HepG2 (cell line): ENCODE data around the gene EXOC6B. TPM values are rescaled to one million over a fixed set of nuclear protein-coding genes. Genes with fewer than 3 reads are reported as not detected.

Experiments
- ATAC-seq: fragments of 200-7000 bp; cut with Tn5 transposase; 3 replicates; pipeline ENCODE4 v1.9.1; 2020; ENCODE audit warnings: mild to moderate bottlenecking, moderate library complexity
- BruUV-seq: library from RNA; stranded (reverse); fragments of 400-500 nt; replicated peaks from 2 replicates; lab custom pipeline; 2021; lab: Mats Ljungman, UMichigan
- CTCF ChIA-PET: fragments of 300-600 bp; formaldehyde crosslinking; extraction: SDS; loops from one replicate; lab custom pipeline; 2021; ENCODE audit warnings: low total read pairs, inconsistent platforms, low intra/inter-chr PET ratio; lab: Yijun Ruan, JAX
- POLR2A ChIA-PET: fragments of 350-600 bp; sonication (Branson Sonifier 250); formaldehyde crosslinking; loops from one replicate; lab custom pipeline; 2020; ENCODE audit warnings: antibody characterized with exemption, inconsistent platforms; lab: Yijun Ruan, JAX
- DNase-seq: peaks from one replicate; pipeline ENCODE4 v3.0.0-alpha.2; 2015; ENCODE audit warnings: low spot score
- FAIRE-seq: peaks from 3 replicates; lab custom pipeline; 2011; peaks lifted over from hg19 to GRCh38; lab: Jason Lieb, UNC
- H2AFZ ChIP-seq: one replicate; pipeline ENCODE4 v1.6.1; 2011; ENCODE audit warnings: low read length, inconsistent platforms
- H3K27ac ChIP-seq: fragments of 300-600 bp; 3 replicates; pipeline ENCODE4 v1.8.0; 2011; ENCODE audit warnings: mixed run types, mild to moderate bottlenecking, mixed read lengths, low read length, inconsistent platforms; ENCODE audit not compliant: insufficient read depth; ENCODE audit errors: extremely low read length
- H3K27me3 ChIP-seq, 2 experiments: fragments of 200-600 bp in 1 of 2; 2 replicates in 1 of 2; 3 replicates in 1 of 2; pipeline versions ENCODE4 v1.6.0 to v1.8.0; 2011; ENCODE audit warnings: low read length in 2 of 2, mild to moderate bottlenecking in 2 of 2, moderate library complexity in 2 of 2, inconsistent platforms in 1 of 2; ENCODE audit not compliant: insufficient read depth in 2 of 2, control insufficient read depth in 1 of 2
- H3K36me3 ChIP-seq, 2 experiments: fragments of 200-600 bp in 1 of 2; replicated peaks in 1 of 2; 2 replicates in 1 of 2; 3 replicates in 1 of 2; pipeline versions ENCODE4 v1.5.1 to v1.8.0; 2011; ENCODE audit warnings: low read length in 2 of 2, inconsistent platforms in 1 of 2; ENCODE audit not compliant: insufficient read depth in 2 of 2, control insufficient read depth in 1 of 2
- H3K4me1 ChIP-seq: 2 replicates; pipeline ENCODE4 v1.5.1; 2012; ENCODE audit warnings: low read length, inconsistent platforms; ENCODE audit not compliant: insufficient read depth
- H3K4me2 ChIP-seq: 2 replicates; pipeline ENCODE4 v1.6.0; 2011; ENCODE audit warnings: low read depth, low read length, inconsistent platforms
- H3K4me3 ChIP-seq, 3 experiments: fragments of 200-600 bp in 1 of 3; sonication (generic), shearing (Covaris generic) in 1 of 3; replicated peaks in 1 of 3; 2 replicates each; pipeline ENCODE4 v1.5.1; 2011 to 2016; ENCODE audit warnings: low read length in 3 of 3, inconsistent platforms in 2 of 3, low read depth in 2 of 3, mild to moderate bottlenecking in 2 of 3, control low read depth in 1 of 3, mixed read lengths in 1 of 3; ENCODE audit not compliant: insufficient read depth in 1 of 3
- H3K79me2 ChIP-seq: one replicate; pipeline ENCODE4 v1.6.1; 2011; ENCODE audit warnings: low read length, inconsistent platforms; ENCODE audit not compliant: insufficient read depth
- H3K9ac ChIP-seq: 2 replicates; pipeline ENCODE4 v1.6.0; 2011; ENCODE audit warnings: mild to moderate bottlenecking, low read depth, low read length, inconsistent platforms; ENCODE audit not compliant: insufficient read depth
- H3K9me3 ChIP-seq: 2 replicates; pipeline ENCODE4 v1.5.1; 2012; ENCODE audit warnings: mild to moderate bottlenecking, low read length
- H4K20me1 ChIP-seq: 2 replicates; pipeline ENCODE4 v1.6.0; 2011; ENCODE audit warnings: inconsistent platforms, mild to moderate bottlenecking, low read length, moderate library complexity; ENCODE audit not compliant: insufficient read depth
- ELF3 ChIP-seq: IDR thresholded peaks from 2 replicates; pipeline ENCODE4 v1.6.1; 2016; ENCODE audit warnings: missing genetic modification reagents, missing compliant biosample characterization
- KDM6A ChIP-seq: IDR thresholded peaks from 2 replicates; pipeline ENCODE4 v1.6.1; 2016; ENCODE audit warnings: low read depth
- LBX2 ChIP-seq: sonication (generic); formaldehyde crosslinking; IDR thresholded peaks from 2 replicates; pipeline ENCODE4 v1.5.0; 2020; ENCODE audit warnings: missing genetic modification reagents, mild to moderate bottlenecking, borderline replicate concordance
- MXD4 ChIP-seq: IDR thresholded peaks from 2 replicates; pipeline ENCODE4 v1.6.1; 2016; ENCODE audit warnings: mild to moderate bottlenecking, missing biosample characterization, missing genetic modification reagents
- PBX2 ChIP-seq: IDR thresholded peaks from 2 replicates; pipeline ENCODE4 v1.6.1; 2016; ENCODE audit warnings: control low read depth
- SAFB2 ChIP-seq: sonication (generic); formaldehyde crosslinking; IDR thresholded peaks from 2 replicates; pipeline ENCODE4 v1.5.1; 2020; ENCODE audit warnings: missing genetic modification reagents, low read depth, mild to moderate bottlenecking, borderline replicate concordance
- SKIL ChIP-seq: sonication (generic); formaldehyde crosslinking; IDR thresholded peaks from 2 replicates; pipeline ENCODE4 v1.8.0; 2022; ENCODE audit warnings: missing genetic modification reagents, mild to moderate bottlenecking, moderate library complexity, borderline replicate concordance
- THRA ChIP-seq: sonication (generic); formaldehyde crosslinking; IDR thresholded peaks from 2 replicates; pipeline ENCODE4 v1.4.0; 2020; ENCODE audit warnings: missing genetic modification reagents, borderline replicate concordance
- ZBTB25 ChIP-seq: IDR thresholded peaks from 2 replicates; pipeline ENCODE4 v1.6.1; 2018; ENCODE audit warnings: missing genetic modification reagents
- WGBS: methylation state at CpG from one replicate; pipeline ENCODE4 v1.1.6; 2017; ENCODE audit warnings: low lambda C conversion rate; 5-methylcytosine and 5-hydroxymethylcytosine counted together
- in situ Hi-C: cut with HindIII; loops from 2 replicates; pipeline ENCODE4 v1.10.0; 2017; ENCODE audit warnings: low pct_unique_long_range_greater_than_20kb; ENCODE audit not compliant: extremely low pct_ligation_motif_present
- intact Hi-C: fragments of 100-400 bp; cut with micrococcal nuclease; formaldehyde crosslinking; loops from one replicate; pipeline ENCODE4 v1.10.0; 2022; ENCODE audit not compliant: unreplicated experiment
- polyA plus RNA-seq, 8 experiments: library from polyadenylated mRNA; depleted of rRNA in 3 of 8; stranded (reverse) in 7 of 8; unstranded in 1 of 8; fragments of >200 nt; fragmentation: Illumina TruSeq in 4 of 8; extraction: Trizol in 4 of 8; gene quantifications; 2 replicates each; pipeline versions ENCODE4 v1.2.1 to v1.2.3, GENCODE V29; 2011 to 2016; ENCODE audit warnings: low read depth in 4 of 8, missing spikeins in 1 of 8, mixed read lengths in 1 of 8; ENCODE audit not compliant: insufficient read depth in 1 of 8
- total RNA-seq, 5 experiments: library from RNA; depleted of rRNA; stranded (reverse); fragments of >200 nt; fragmentation: Illumina TruSeq; extraction: Trizol; gene quantifications; 2 replicates each; pipeline ENCODE4 v1.2.3, GENCODE V29; 2016; ENCODE audit warnings: low read depth in 1 of 5

Gene EXOC6B
- total and polyA plus RNA-seq, 2 of the 13 experiments (the other 11 are each of a cell fraction or from before 2014, with no cell fraction given), result 9.1 to 15.9 TPM

DNA sequence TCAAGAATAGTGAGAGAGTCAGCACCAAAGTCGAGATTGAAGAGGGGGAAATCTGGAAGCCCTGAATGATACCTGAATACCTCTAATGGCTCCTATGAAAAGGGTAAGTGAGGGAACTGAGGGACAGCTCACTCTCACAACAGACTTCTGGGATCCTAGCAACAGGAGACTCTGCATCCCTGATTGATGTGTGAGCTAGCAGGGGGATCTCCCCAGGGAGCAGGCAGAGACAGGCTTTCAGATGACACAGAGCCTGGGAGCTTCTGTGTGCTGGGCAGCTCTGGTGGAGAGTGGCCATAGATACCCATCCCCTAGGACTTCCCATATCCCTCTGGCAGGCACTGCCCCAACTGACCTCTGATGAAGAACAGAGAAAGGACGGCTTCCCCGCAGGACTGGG lies 206.2 kb downstream of the EXOC6B start:
- DNase-seq (no peak), FAIRE-seq (no peak), ATAC-seq (no peak)
- in situ Hi-C loops (no loop called here), intact Hi-C loops (no loop called here)
- no peaks in the 10 kb centered on the region for H3K9me3 ChIP-seq
- no TSS peak for BruUV-seq
- H3K4me2 ChIP-seq, result no peak overlapping the region
- ChIA-PET CTCF (no interaction called here), POLR2A (no interaction called here)
- no peaks in the 10 kb centered on the region for H4K20me1 ChIP-seq
- 73% methylated on average over 3 of the region's 3 CpGs for WGBS
- H3K4me1 ChIP-seq, result no peaks in the 10 kb centered on the region
- no peak overlapping the region for H3K27ac ChIP-seq
- H3K79me2 ChIP-seq, result no peaks in the 10 kb centered on the region
- TF ChIP-seq THRA (CRISPR knock-in tag) (no peak), MXD4 (no peak), KDM6A (CRISPR knock-in tag) (no peak), ELF3 (CRISPR knock-in tag) (no peak), ZBTB25 (CRISPR knock-in tag) (no peak), PBX2 (CRISPR knock-in tag) (no peak), LBX2 (CRISPR knock-in tag) (no peak), SAFB2 (CRISPR knock-in tag) (no peak), SKIL (CRISPR knock-in tag) (no peak)
- H2AFZ ChIP-seq, result no peak overlapping the region
- no peak overlapping the region for H3K4me3 ChIP-seq
- H3K36me3 ChIP-seq, result no peaks in the 10 kb centered on the region
- H3K27me3 ChIP-seq, result no peaks in the 10 kb centered on the region
- no peak overlapping the region for H3K9ac ChIP-seq
